IMR-90 (cell line): ENCODE data around the gene NPW. TPM values are rescaled to one million over a fixed set of nuclear protein-coding genes. Genes with fewer than 3 reads are reported as not detected.

Experiments
- ATAC-seq: fragments of 200-7000 bp; cut with Tn5 transposase; 2 replicates; pipeline ENCODE4 v1.9.1; 2020; ENCODE audit warnings: low read depth, mild to moderate bottlenecking, moderate library complexity
- BruUV-seq: library from RNA; stranded (reverse); fragments of 400-500 nt; replicated peaks from 2 replicates; lab custom pipeline; 2021; lab: Mats Ljungman, UMichigan
- CTCF ChIA-PET: fragments of 300-600 bp; formaldehyde crosslinking; extraction: SDS; loops from one replicate; lab custom pipeline; 2021; ENCODE audit warnings: antibody characterized with exemption; lab: Yijun Ruan, JAX
- POLR2A ChIA-PET: fragments of 300-600 bp; sonication (Branson Sonifier 250); formaldehyde crosslinking; loops from one replicate; lab custom pipeline; 2022; ENCODE audit warnings: antibody characterized with exemption; ENCODE audit not compliant: unreplicated experiment; lab: Charles Lee
- DNase-seq: peaks from one replicate; pipeline ENCODE4 v3.0.0; 2013
- H2AFZ ChIP-seq: replicated peaks from 2 replicates; pipeline ENCODE3; 2013; ENCODE audit warnings: low read length, mild to moderate bottlenecking; ENCODE audit not compliant: poor library complexity
- H2AK5ac ChIP-seq: 2 replicates; pipeline ENCODE4 v1.6.1; 2013; ENCODE audit warnings: low read depth, low read length, inconsistent platforms
- H2AK9ac ChIP-seq: replicated peaks from 2 replicates; pipeline ENCODE3; 2013; ENCODE audit warnings: mild to moderate bottlenecking, low read depth, low read length, moderate library complexity; ENCODE audit not compliant: poor library complexity
- H2BK120ac ChIP-seq: 2 replicates; pipeline ENCODE4 v1.6.1; 2013; ENCODE audit warnings: low read depth, low read length, inconsistent platforms
- H2BK15ac ChIP-seq: 3 replicates; pipeline ENCODE4 v1.6.1; 2013; ENCODE audit warnings: low read depth, low read length, inconsistent platforms
- H2BK20ac ChIP-seq: 2 replicates; pipeline ENCODE4 v1.6.1; 2013; ENCODE audit warnings: low read depth, mild to moderate bottlenecking, inconsistent platforms, low read length, moderate library complexity
- H2BK5ac ChIP-seq: 2 replicates; pipeline ENCODE4 v1.6.1; 2013; ENCODE audit warnings: mild to moderate bottlenecking, low read depth, low read length, inconsistent platforms; ENCODE audit not compliant: poor library complexity, severe bottlenecking
- H3K14ac ChIP-seq: replicated peaks from 2 replicates; pipeline ENCODE4 v1.6.1; 2013; ENCODE audit warnings: low read depth, low read length, inconsistent platforms
- H3K18ac ChIP-seq: 2 replicates; pipeline ENCODE4 v1.6.1; 2013; ENCODE audit warnings: low read depth, low read length, control low read depth
- H3K23ac ChIP-seq: 2 replicates; pipeline ENCODE4 v1.6.1; 2013; ENCODE audit warnings: low read depth, low read length, inconsistent platforms
- H3K27ac ChIP-seq: 2 replicates; pipeline ENCODE4 v1.5.1; 2013; ENCODE audit warnings: mild to moderate bottlenecking, control low read depth, low read length; ENCODE audit not compliant: insufficient read depth
- H3K27me3 ChIP-seq: 2 replicates; pipeline ENCODE4 v1.6.1; 2013; ENCODE audit warnings: low read length; ENCODE audit not compliant: control insufficient read depth, insufficient read depth
- H3K36me3 ChIP-seq: 2 replicates; pipeline ENCODE4 v1.6.1; 2013; ENCODE audit warnings: low read length, mixed read lengths; ENCODE audit not compliant: control insufficient read depth, insufficient read depth
- H3K4ac ChIP-seq: 2 replicates; pipeline ENCODE4 v1.6.1; 2013; ENCODE audit warnings: low read depth, low read length, inconsistent platforms
- H3K4me1 ChIP-seq: 2 replicates; pipeline ENCODE4 v1.6.1; 2013; ENCODE audit warnings: low read length, mixed read lengths; ENCODE audit not compliant: control insufficient read depth, insufficient read depth
- H3K4me2 ChIP-seq: 2 replicates; pipeline ENCODE4 v1.6.1; 2013; ENCODE audit warnings: low read depth, mild to moderate bottlenecking, control low read depth, low read length, moderate library complexity
- H3K4me3 ChIP-seq: 2 replicates; pipeline ENCODE4 v1.5.1; 2013; ENCODE audit warnings: low read depth, mild to moderate bottlenecking, control low read depth, low read length, moderate library complexity; ENCODE audit not compliant: insufficient read depth
- H3K56ac ChIP-seq: 2 replicates; pipeline ENCODE4 v1.6.1; 2013; ENCODE audit warnings: low read length, inconsistent platforms; ENCODE audit not compliant: insufficient read depth; ENCODE audit errors: extremely low read depth
- H3K79me1 ChIP-seq, 2 experiments: 2 replicates each; pipeline ENCODE4 v1.6.1; 2013; ENCODE audit warnings: low read length in 2 of 2, inconsistent platforms in 1 of 2, low read depth in 1 of 2
- H3K9ac ChIP-seq: 2 replicates; pipeline ENCODE4 v1.6.1; 2013; ENCODE audit warnings: low read depth, low read length, control low read depth
- H3K9me1 ChIP-seq: 2 replicates; pipeline ENCODE4 v1.6.1; 2013; ENCODE audit warnings: low read length, inconsistent platforms; ENCODE audit not compliant: insufficient read depth
- H3K9me3 ChIP-seq: 2 replicates; pipeline ENCODE4 v1.6.1; 2013; ENCODE audit warnings: low read length; ENCODE audit not compliant: control insufficient read depth, insufficient read depth
- H4K20me1 ChIP-seq: 2 replicates; pipeline ENCODE4 v1.6.1; 2013; ENCODE audit warnings: low read length, inconsistent platforms; ENCODE audit not compliant: insufficient read depth
- H4K5ac ChIP-seq: 2 replicates; pipeline ENCODE4 v1.6.1; 2013; ENCODE audit warnings: mild to moderate bottlenecking, low read depth, low read length, control low read depth
- H4K8ac ChIP-seq, 2 experiments: 2 replicates each; pipeline ENCODE4 v1.6.1; 2013; ENCODE audit warnings: low read depth in 2 of 2, low read length in 2 of 2, control low read depth in 1 of 2, inconsistent platforms in 1 of 2
- H4K91ac ChIP-seq: 2 replicates; pipeline ENCODE4 v1.6.1; 2013; ENCODE audit warnings: low read depth, low read length, inconsistent platforms; ENCODE audit not compliant: insufficient read depth
- BHLHE40 ChIP-seq: fragments of 150-350 bp; IDR thresholded peaks from 2 replicates; pipeline ENCODE4 v1.6.1; 2016; ENCODE audit warnings: mild to moderate bottlenecking, low read depth, low read length
- FOS ChIP-seq: fragments of 150-350 bp; IDR thresholded peaks from 2 replicates; pipeline ENCODE4 v1.6.1; 2016; ENCODE audit warnings: low read depth, low read length
- MAZ ChIP-seq: IDR thresholded peaks from 2 replicates; pipeline ENCODE4 v1.6.1; 2012; ENCODE audit warnings: low read depth, mild to moderate bottlenecking, low read length, improper control_type of control experiment, moderate library complexity, borderline replicate concordance
- POLR2A ChIP-seq: IDR thresholded peaks from 2 replicates; pipeline ENCODE4 v1.6.1; 2012; ENCODE audit warnings: mild to moderate bottlenecking, low read depth, low read length
- RFX5 ChIP-seq: IDR thresholded peaks from 2 replicates; pipeline ENCODE4 v1.8.0; 2012; ENCODE audit warnings: low read depth, mild to moderate bottlenecking, low read length, moderate library complexity
- SMC3 ChIP-seq: fragments of 150-350 bp; IDR thresholded peaks from 2 replicates; pipeline ENCODE4 v1.6.1; 2016; ENCODE audit warnings: low read depth, mild to moderate bottlenecking, antibody characterized with exemption, low read length, moderate library complexity
- WGBS, 2 experiments: methylation state at CpG; one replicate each; pipeline versions ENCODE4 v1.1.5 to v1.1.7; 2013; ENCODE audit warnings: missing lambda C conversion rate in 2 of 2; ENCODE audit not compliant: insufficient read length in 1 of 2; ENCODE audit errors: extremely low coverage in 2 of 2; 5-methylcytosine and 5-hydroxymethylcytosine counted together
- dilution Hi-C: fragments of 300-500 bp; cut with HindIII; formaldehyde crosslinking; loops from one replicate; pipeline ENCODE4 v1.14.3; 2018; ENCODE audit warnings: low sequenced_read_pairs; ENCODE audit not compliant: unreplicated experiment
- in situ Hi-C: fragments of 300-500 bp; cut with MboI; formaldehyde crosslinking; loops from 3 replicates; pipeline ENCODE4 v1.14.3; 2019; ENCODE audit warnings: low sequenced_read_pairs, inconsistent platforms, mixed read lengths
- intact Hi-C: fragments of 100-400 bp; cut with micrococcal nuclease; formaldehyde crosslinking; loops from 2 replicates; pipeline ENCODE4 v1.10.0; 2022
- polyA plus RNA-seq, 3 experiments: library from polyadenylated mRNA; depleted of rRNA; stranded (reverse); fragments of >200 nt; gene quantifications; 2 replicates each; pipeline ENCODE4 v1.2.3, GENCODE V29; 2012; ENCODE audit warnings: low replicate concordance in 1 of 3
- total RNA-seq: library from RNA; depleted of rRNA; stranded (reverse); fragments of >200 nt; gene quantifications from 2 replicates; pipeline ENCODE4 v1.2.3, GENCODE V29; 2012
- TF ChIP-seq, protein P1 (sequence below): fragments of 150-350 bp; IDR thresholded peaks from 2 replicates; pipeline ENCODE4 v1.6.1; 2017; ENCODE audit warnings: mild to moderate bottlenecking, antibody characterized with exemption, low read length, low read depth

The NPW gene
- total and polyA plus RNA-seq, 2 of the 4 experiments (the other 2 are of a cell fraction), result 0.18 to 2.0 TPM

DNA sequence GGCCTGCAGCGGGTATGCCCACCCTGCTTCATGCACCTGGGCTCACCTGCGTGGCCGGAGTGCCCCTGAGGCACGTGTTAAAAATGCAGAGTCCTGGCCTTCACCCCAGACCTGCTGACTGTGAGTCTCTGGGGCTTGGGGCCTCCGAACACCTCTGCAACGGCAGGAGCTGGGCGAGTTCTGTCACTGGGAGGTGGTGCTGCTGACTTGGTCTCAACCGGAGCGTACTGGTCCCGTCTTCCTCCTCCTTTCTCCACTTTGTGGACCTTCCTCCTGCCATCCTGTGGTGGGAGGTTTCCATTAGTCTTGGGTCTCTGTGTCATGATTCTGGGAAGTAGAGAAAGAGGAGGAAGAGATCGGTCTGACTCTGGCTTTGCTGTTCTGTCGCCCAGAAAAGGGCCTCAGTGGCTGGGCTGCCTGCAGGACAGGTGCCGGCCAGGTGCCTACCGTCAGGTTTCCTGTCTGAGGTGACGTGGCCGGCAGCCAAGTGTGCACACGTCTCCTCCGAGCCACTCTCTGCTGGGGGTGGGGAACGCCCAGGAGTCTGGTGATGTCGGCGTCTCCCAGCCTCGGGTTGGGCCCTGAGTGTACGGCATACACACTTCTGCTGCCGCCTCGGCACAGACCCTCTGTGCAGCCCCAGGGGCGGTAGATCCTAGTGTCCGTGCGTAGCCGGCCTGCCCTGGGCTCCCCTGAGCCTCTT is 35.1 kb downstream of the NPW start:
- no peak overlapping the region for H3K18ac ChIP-seq
- TF ChIP-seq, protein P1, sequence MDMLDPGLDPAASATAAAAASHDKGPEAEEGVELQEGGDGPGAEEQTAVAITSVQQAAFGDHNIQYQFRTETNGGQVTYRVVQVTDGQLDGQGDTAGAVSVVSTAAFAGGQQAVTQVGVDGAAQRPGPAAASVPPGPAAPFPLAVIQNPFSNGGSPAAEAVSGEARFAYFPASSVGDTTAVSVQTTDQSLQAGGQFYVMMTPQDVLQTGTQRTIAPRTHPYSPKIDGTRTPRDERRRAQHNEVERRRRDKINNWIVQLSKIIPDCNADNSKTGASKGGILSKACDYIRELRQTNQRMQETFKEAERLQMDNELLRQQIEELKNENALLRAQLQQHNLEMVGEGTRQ, result no peak
- TF ChIP-seq FOS, result no peak
- no peak for TF ChIP-seq MAZ
- TF ChIP-seq RFX5, result no peak
- no peak for TF ChIP-seq POLR2A
- TF ChIP-seq BHLHE40, result no peak
- TF ChIP-seq SMC3, result no peak
- no peaks in the 10 kb centered on the region; the same call in none of the 2 replicates for H4K20me1 ChIP-seq
- peaks cover 5 to 31% of the 10 kb centered on the region in 2 experiments; a peak in 3 of 4 replicates for H3K79me1 ChIP-seq
- dilution Hi-C loops, result no loop called here
- no peak overlapping the region for H3K27ac ChIP-seq
- intact Hi-C loops, result no loop called here
- WGBS, 2 experiments, result 95% methylated on average over 17 of the region's 29 CpGs; no CpG with 5 or more reads in 1 of the 2 experiments
- H3K56ac ChIP-seq, result no peak overlapping the region
- H3K4ac ChIP-seq, result no peak overlapping the region
- no peak overlapping the region for H4K91ac ChIP-seq
- no peak overlapping the region for H3K4me2 ChIP-seq
- in situ Hi-C loops, result no loop called here
- no peak for ATAC-seq
- no peak overlapping the region for H2BK120ac ChIP-seq
- H2AK9ac ChIP-seq, result peak overlapping the region; percentile 16
- no peaks in the 10 kb centered on the region for H3K9me1 ChIP-seq
- no peaks in the 10 kb centered on the region for H3K27me3 ChIP-seq
- no peaks in the 10 kb centered on the region for H3K4me1 ChIP-seq
- no peak overlapping the region for H3K14ac ChIP-seq
- no peak overlapping the region for H3K23ac ChIP-seq
- no peaks in the 10 kb centered on the region for H3K9me3 ChIP-seq
- peaks cover 60% of the 10 kb centered on the region for H3K36me3 ChIP-seq
- ChIA-PET CTCF (no interaction called here), POLR2A (no interaction called here)
- H4K8ac ChIP-seq, result no peak overlapping the region
- DNase-seq, result no peak
- no peak overlapping the region for H2AFZ ChIP-seq
- no peak overlapping the region for H2BK15ac ChIP-seq
- H2BK5ac ChIP-seq, result no peak overlapping the region
- no peak overlapping the region for H2BK20ac ChIP-seq
- no peak overlapping the region for H3K9ac ChIP-seq
- BruUV-seq, result no TSS peak
- no peak overlapping the region; the same call in 1 of the 2 replicates for H2AK5ac ChIP-seq
- H4K5ac ChIP-seq, result no peak overlapping the region
- H3K4me3 ChIP-seq, result no peak overlapping the region
